DND-41 (cell line): ENCODE data around the gene CLSTN2.

Experiments
- ATAC-seq: fragments of 200-7000 bp; cut with Tn5 transposase; 3 replicates; pipeline ENCODE4 v1.9.1; 2021; ENCODE audit warnings: low read depth; ENCODE audit not compliant: insufficient read depth
- DNase-seq: peaks from one replicate; pipeline ENCODE4 v3.0.0-alpha.2; 2020
- H2AFZ ChIP-seq: 2 replicates; pipeline ENCODE4 v1.6.0; 2012; ENCODE audit warnings: low read depth, low read length
- H3K27ac ChIP-seq: 2 replicates; pipeline ENCODE4 v1.5.1; 2012; ENCODE audit warnings: low read length, inconsistent platforms
- H3K27me3 ChIP-seq: fragments of 200-600 bp; sonication (generic); 2 replicates; pipeline ENCODE4 v1.6.0; 2012; ENCODE audit warnings: low read length, mild to moderate bottlenecking, inconsistent platforms; ENCODE audit not compliant: insufficient read depth, poor library complexity
- H3K36me3 ChIP-seq: 2 replicates; pipeline ENCODE4 v1.5.1; 2012; ENCODE audit warnings: low read length, inconsistent platforms; ENCODE audit not compliant: insufficient read depth
- H3K4me1 ChIP-seq: 2 replicates; pipeline ENCODE4 v1.5.1; 2012; ENCODE audit warnings: mild to moderate bottlenecking, low read length; ENCODE audit not compliant: insufficient read depth
- H3K4me2 ChIP-seq: 2 replicates; pipeline ENCODE4 v1.6.0; 2012; ENCODE audit warnings: mild to moderate bottlenecking, moderate library complexity, low read length, inconsistent platforms; ENCODE audit not compliant: insufficient read depth
- H3K4me3 ChIP-seq, 2 experiments: fragments of 200-600 bp in 1 of 2; shearing (Covaris generic) in 1 of 2; 2 replicates each; pipeline ENCODE4 v1.5.1; 2012 to 2016; ENCODE audit warnings: inconsistent platforms in 2 of 2, low read length in 2 of 2, mild to moderate bottlenecking in 2 of 2, low read depth in 1 of 2, moderate library complexity in 1 of 2
- H3K79me2 ChIP-seq: 2 replicates; pipeline ENCODE4 v1.6.0; 2012; ENCODE audit warnings: low read length, inconsistent platforms; ENCODE audit not compliant: insufficient read depth
- H3K9ac ChIP-seq: 2 replicates; pipeline ENCODE4 v1.6.0; 2012; ENCODE audit warnings: low read depth, mild to moderate bottlenecking, inconsistent platforms, low read length, moderate library complexity
- H3K9me3 ChIP-seq: 2 replicates; pipeline ENCODE4 v1.5.1; 2012; ENCODE audit warnings: low read length, moderate library complexity, mild to moderate bottlenecking, inconsistent platforms; ENCODE audit not compliant: insufficient read depth, severe bottlenecking
- H4K20me1 ChIP-seq: 2 replicates; pipeline ENCODE4 v1.6.0; 2012; ENCODE audit warnings: low read length; ENCODE audit not compliant: insufficient read depth
- CTCF ChIP-seq: IDR thresholded peaks from 2 replicates; pipeline ENCODE4 v1.5.1; 2012; ENCODE audit warnings: borderline replicate concordance, low read length, moderate library complexity, mild to moderate bottlenecking; ENCODE audit not compliant: poor library complexity, severe bottlenecking; ENCODE audit errors: extremely low read depth
- EZH2 ChIP-seq: IDR thresholded peaks from 3 replicates; pipeline ENCODE4 v1.6.1; 2012; ENCODE audit warnings: borderline replicate concordance, low read depth, mild to moderate bottlenecking, moderate library complexity, low read length, inconsistent platforms; ENCODE audit not compliant: severe bottlenecking

The CLSTN2 gene

GRCh38 chr3:140398387-140398786 lies 463.4 kb downstream of the CLSTN2 start:
- H3K4me3 ChIP-seq = no peak overlapping the region
- H3K4me2 ChIP-seq = no peak overlapping the region
- DNase-seq (no peak), ATAC-seq (no peak)
- H3K27ac ChIP-seq = no peak overlapping the region
- H3K9me3 ChIP-seq = no peaks in the 10 kb centered on the region
- no peak overlapping the region for H2AFZ ChIP-seq
- no peaks in the 10 kb centered on the region for H4K20me1 ChIP-seq
- no peaks in the 10 kb centered on the region for H3K79me2 ChIP-seq
- H3K27me3 ChIP-seq = peaks cover 14% of the 10 kb centered on the region
- no peaks in the 10 kb centered on the region for H3K36me3 ChIP-seq
- H3K9ac ChIP-seq = no peak overlapping the region
- TF ChIP-seq EZH2 = no peak
- no peak for TF ChIP-seq CTCF
- no peaks in the 10 kb centered on the region for H3K4me1 ChIP-seq

- DNase-seq = no peak
- no peak overlapping the region for H3K4me2 ChIP-seq
Measured at GRCh38 chr3:140399871-140400270, 464.9 kb downstream of the CLSTN2 start.

GRCh38 chr3:140403079-140403478 lies 468.1 kb downstream of the CLSTN2 start:
- Histone ChIP-seq H3K9ac (no peak overlapping the region), H3K9me3 (no peaks in the 10 kb centered on the region), H2AFZ (no peak overlapping the region), H3K27ac (no peak overlapping the region), H4K20me1 (no peaks in the 10 kb centered on the region), H3K36me3 (no peaks in the 10 kb centered on the region), H3K4me2 (no peak overlapping the region), H3K4me3 (no peak overlapping the region), H3K4me1 (no peaks in the 10 kb centered on the region), H3K27me3 (no peaks in the 10 kb centered on the region), H3K79me2 (no peaks in the 10 kb centered on the region)
- DNase-seq = no peak
- ATAC-seq = no peak
- TF ChIP-seq CTCF (no peak), EZH2 (no peak)

More at GRCh38 chr3:140399871-140400270, 464.9 kb downstream of the CLSTN2 start:
- Histone ChIP-seq H3K4me1 (no peaks in the 10 kb centered on the region), H3K27me3 (peaks cover 8% of the 10 kb centered on the region), H2AFZ (no peak overlapping the region), H3K27ac (no peak overlapping the region), H3K36me3 (no peaks in the 10 kb centered on the region), H4K20me1 (no peaks in the 10 kb centered on the region), H3K4me3 (no peak overlapping the region), H3K79me2 (no peaks in the 10 kb centered on the region), H3K9me3 (no peaks in the 10 kb centered on the region), H3K9ac (no peak overlapping the region)
- TF ChIP-seq CTCF (no peak), EZH2 (no peak)
- ATAC-seq = no peak

GRCh38 chr3:140403608-140404007 lies 468.6 kb downstream of the CLSTN2 start:
- TF ChIP-seq CTCF = no peak
- no peak for TF ChIP-seq EZH2
- no peak overlapping the region for H2AFZ ChIP-seq
- no peaks in the 10 kb centered on the region for H3K79me2 ChIP-seq
- DNase-seq = no peak
- ATAC-seq = no peak
- no peaks in the 10 kb centered on the region for H3K36me3 ChIP-seq
- H3K4me2 ChIP-seq = no peak overlapping the region
- H3K4me3 ChIP-seq = no peak overlapping the region
- no peak overlapping the region for H3K9ac ChIP-seq
- no peaks in the 10 kb centered on the region for H3K4me1 ChIP-seq
- no peak overlapping the region for H3K27ac ChIP-seq
- H3K9me3 ChIP-seq = no peaks in the 10 kb centered on the region
- H3K27me3 ChIP-seq = no peaks in the 10 kb centered on the region
- H4K20me1 ChIP-seq = no peaks in the 10 kb centered on the region
